HG02759 (cell line): ENCODE data around the gene FAM83F.
"Not testable (repeated sequence)": the region's sequence is repeated elsewhere in the genome, so short reads cannot be mapped to it uniquely, and the experiment has no call there.

Experiments
- ATAC-seq: cut with Tn5 transposase; IDR thresholded peaks from one replicate; pipeline ENCODE4 v1.9.1; 2021; ENCODE audit warnings: mild to moderate bottlenecking, moderate library complexity; ENCODE audit not compliant: unreplicated experiment

FAM83F gene

GRCh38 chr22:39994566-39995392, at the start of gene FAM83F:
FAM83F (plus strand) TSS chr22:39994954; CDS start chr22:39995043, 89 bp downstream.
- ATAC-seq: no peak

GRCh38 chr22:39946126-39946502, 48.6 kb upstream of the FAM83F start:
- no peak for ATAC-seq

DNA sequence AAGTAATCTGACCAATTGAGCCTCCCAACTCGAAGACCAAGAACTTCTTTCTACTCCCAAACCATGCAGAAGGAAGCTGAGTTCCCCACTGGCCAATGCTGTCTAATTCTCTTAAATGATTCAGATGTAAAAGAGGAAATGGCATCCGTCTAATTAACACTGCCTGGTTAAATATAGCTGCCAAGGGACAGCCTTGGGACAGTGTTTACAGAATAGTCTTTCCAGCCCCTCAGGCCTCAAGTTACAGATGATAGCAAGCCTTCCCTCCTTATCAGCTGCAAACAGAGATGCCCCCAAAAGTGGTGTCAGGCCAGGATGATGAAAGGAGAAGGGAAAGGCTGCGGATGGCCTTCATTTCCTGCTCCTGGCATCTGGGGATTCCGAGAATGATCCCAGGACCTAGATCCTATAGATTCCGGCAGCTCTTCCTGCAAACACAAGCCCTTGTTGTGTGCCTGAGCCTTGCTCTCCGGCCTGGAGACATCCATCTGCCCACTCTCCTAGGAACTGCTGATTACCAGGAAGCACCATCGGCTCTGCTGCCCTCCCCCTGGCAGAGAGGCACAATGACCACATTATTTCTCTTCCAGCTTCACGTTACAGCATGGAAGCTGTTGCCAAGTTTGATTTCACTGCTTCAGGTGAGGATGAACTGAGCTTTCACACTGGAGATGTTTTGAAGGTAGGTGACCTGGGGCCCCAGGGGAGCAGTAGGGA, 48.1 kb upstream of the FAM83F start:
- ATAC-seq: no peak

GRCh38 chr22:39947220-39948216, 47.2 kb upstream of the FAM83F start:
- ATAC-seq: no peak

GRCh38 chr22:39949964-39950737, 44.6 kb upstream of the FAM83F start:
- ATAC-seq: no peak

- not testable (repeated sequence) for ATAC-seq
These were observed 43.0 kb upstream of the FAM83F start for GRCh38 chr22:39951603-39952293.

DNA sequence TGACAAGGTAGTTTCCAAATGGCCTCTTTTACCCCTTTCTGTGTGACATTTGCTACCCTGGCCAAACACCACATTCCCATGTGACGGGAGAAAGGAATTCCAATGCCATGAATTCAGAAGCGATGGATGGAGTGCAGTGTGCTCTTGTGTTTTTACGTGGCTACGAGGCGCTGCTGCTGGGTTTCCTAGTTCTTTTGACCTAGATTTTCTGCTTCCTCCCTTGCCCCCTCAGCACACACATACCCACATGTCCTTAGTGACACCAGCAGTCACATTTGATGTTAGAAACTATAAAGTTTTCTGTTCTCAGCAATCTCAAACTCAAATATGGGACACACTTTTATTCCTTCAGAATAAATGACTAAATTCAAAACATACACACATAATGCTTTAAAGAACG, 42.4 kb upstream of the FAM83F start:
- ATAC-seq: no peak

- ATAC-seq: no peak
These were observed 41.7 kb upstream of the FAM83F start for GRCh38 chr22:39953101-39953500.

GRCh38 chr22:39954584-39955055, 40.1 kb upstream of the FAM83F start:
- ATAC-seq: no peak

DNA sequence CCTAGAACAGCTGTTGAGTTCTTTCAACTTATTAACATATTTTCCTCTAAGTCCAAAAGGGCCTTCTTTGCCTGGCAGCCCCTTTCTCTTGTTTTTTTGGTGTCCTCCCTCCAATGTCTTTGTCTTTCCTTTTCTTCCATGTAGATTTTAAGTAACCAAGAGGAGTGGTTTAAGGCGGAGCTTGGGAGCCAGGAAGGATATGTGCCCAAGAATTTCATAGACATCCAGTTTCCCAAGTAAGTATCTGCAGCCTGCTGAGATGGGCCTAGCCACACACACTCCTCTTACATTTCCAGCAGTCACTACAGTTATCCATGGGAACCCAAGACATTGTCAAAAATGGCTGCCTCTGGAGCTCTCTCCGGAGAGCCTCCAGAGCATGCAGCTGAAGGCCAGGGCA, 39.1 kb upstream of the FAM83F start:
- ATAC-seq: no peak

DNA sequence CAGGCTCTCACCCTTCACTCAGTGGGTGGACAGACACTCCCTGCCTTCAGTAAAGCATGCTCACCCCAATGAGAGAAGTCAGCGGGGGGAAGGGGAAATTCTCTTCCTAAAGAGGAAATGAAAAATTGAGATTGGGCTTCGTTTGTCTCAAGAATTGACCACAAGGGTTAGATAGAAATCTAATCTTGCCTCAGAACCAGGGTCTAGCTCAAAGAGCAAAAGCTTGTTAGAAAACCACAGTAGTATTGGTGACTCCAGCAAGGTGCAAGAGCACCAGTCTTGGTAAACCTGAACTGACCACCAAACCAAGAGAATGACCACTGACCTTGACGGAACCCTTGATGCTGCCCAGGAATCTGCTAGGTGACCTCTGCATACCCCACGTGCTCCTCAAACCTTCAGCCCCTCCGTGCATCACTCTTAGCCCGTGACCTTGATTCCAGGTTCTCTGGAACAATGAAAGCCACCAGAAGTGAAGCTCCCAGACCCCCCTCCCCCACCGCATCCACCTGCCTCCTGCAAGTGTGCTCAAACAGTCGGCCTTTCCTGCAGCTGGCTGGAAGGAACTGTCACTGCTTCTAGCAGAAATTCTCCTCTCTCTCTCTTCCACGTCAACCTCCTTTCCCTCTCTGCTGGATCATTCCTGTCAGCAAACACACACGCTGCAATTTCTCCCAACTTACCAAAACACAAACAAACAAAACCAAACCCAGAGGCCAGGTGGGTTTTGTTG, 37.7 kb upstream of the FAM83F start:
- no peak for ATAC-seq

- ATAC-seq: no peak
These were observed 36.6 kb upstream of the FAM83F start for GRCh38 chr22:39958009-39958711.

DNA sequence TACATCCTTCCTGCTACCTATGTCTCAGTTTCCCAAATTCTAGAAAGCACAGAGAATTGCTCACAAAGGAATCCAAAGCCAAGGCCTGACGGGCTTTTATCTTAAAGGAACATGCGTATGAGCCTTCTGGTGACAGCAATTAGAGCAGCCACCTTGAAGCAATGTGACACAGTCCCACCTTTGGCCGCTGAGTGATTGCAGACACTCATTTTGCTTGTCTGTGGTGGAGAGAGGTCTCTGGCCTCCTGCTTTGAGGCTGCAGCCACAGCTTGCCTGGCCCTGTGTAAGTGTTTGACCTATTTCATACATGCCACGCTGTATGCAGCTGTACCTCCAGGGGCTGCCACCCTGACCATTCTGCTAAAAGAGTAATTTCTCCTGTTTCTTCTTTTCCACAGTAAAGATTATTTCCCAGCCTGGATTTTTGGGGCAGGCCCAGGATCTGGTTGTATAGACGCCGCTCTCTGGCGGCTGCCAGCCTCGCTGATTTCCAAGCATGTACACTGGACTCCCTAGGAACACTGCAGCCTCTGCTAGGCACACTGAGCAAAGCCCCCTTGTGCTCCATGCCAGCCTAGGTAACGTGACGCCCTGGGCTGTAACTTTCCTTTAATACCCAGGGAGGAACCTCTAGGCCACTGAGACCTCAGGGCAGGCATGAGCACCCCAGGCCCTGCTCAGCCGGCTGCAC, 35.7 kb upstream of the FAM83F start:
- no peak for ATAC-seq

GRCh38 chr22:39959640-39960447, 34.9 kb upstream of the FAM83F start, which contains the start of gene TMA7B:
TMA7B (plus strand) TSS chr22:39960397; CDS start chr22:39964375, 3,978 bp downstream.
- no peak for ATAC-seq

- ATAC-seq: peak; percentile 78
These were observed 33.7 kb upstream of the FAM83F start for GRCh38 chr22:39960791-39961746.

GRCh38 chr22:39962071-39962470, 32.7 kb upstream of the FAM83F start:
- ATAC-seq: no peak
